ENCODE data around the gene ATP7A.
A peak's percentile ranks its signal among the peaks of the same experiment; 100 is the strongest.
"Not testable (repeated sequence)": the region's sequence is repeated elsewhere in the genome, so short reads cannot be mapped to it uniquely, and the experiment has no call there.

ATP7A gene

DNA sequence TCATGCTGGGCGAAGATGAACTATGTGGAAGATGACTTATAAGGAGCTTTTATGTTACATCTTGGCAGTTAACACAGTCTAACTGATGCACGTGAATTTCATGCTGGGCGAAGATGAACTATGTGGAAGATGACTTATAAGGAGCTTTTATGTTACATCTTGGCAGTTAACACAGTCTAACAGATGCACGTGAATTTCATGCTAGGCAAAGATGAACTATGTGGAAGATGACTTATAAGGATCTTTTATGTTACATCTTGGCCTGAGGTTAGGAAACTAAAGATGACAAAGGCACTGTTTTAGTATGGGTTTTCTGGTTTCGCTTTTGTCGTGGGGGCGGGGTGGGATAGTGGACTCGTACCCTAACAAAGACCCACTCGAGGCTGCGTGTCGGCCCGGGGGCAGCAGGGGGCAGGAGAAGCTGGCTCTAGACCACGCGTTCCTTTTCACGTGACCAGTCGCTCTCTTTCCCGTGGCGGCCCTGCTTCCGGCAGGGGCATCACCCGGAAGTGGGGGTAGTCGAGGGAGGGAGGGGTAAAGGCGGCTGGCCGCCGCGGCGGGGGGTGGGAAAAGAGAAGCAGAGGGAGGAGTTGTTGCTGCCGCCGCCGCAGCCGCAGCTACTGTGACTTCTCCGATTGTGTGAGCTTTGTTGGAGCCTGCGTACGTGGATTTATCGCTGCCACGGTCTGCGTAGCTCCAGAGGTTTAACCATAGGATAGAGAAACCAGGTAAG, at the start of gene ATP7A:
Gene ATP7A, plus strand, starts transcription at position 586 of the 733 bp plus-strand sequence. CDS start 60,949 bp downstream, outside the sequence.
- DNase-seq (ENCODE audit: low read depth in 2 of 2) = peak; percentile 70 to 74

DNA sequence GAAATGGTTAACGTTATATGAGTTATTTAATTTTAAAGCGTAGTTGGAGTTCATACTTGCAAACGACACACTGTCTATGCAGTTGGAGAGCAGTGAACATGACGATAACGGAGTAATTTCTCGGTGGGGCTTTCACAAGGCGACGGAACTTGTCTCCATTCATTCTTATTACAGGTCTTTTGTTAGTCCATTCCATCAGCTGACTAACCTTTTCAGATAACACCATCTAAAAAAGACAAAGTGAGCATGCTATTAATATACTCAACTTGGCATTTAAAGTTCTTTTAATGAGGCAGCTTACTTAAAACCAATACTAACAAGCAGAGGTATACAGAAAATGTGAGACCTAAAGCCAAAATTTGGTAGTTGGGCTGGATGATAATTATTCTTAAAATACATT, 35.1 kb upstream of the ATP7A start:
- DNase-seq (ENCODE audit: low read depth in 2 of 2) = no peak

DNA sequence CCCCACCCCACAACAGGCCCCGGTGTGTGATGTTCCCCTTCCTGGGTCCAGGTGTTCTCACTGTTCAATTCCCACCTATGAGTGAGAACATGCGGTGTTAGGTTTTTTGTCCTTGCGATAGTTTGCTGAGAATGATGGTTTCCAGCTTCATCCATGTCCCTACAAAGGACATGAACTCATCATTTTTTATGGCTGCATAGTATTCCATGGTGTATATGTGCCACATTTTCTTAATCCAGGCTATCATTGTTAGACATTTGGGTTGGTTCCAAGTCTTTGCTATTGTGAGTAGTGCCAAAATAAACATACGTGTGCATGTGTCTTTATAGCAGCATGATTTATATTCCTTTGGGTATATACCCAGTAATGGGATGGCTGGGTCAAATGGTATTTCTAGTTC, 29.1 kb upstream of the ATP7A start:
- not testable (repeated sequence) for DNase-seq (ENCODE audit: low read depth in 2 of 2)

DNA sequence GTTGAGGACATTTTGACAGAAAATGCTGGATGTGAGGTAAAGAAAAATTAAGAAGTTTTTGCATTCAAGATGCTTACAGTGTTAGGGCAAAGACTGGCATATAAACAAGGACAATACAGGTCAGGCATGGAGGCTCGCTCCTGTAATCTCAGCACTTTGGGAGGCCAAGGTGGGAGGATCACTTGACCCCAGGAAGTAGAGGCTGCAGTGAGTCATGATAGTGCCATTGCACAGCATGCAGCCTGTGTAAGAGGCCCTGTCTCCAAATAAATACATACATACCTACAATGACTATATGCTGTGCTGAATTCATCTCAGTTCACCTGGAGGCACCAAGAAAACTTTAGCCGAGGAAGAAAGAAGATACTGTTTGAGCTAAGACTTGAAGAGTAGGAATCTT, 17.6 kb upstream of the ATP7A start:
- no peak for DNase-seq (ENCODE audit: low read depth in 2 of 2)

DNA sequence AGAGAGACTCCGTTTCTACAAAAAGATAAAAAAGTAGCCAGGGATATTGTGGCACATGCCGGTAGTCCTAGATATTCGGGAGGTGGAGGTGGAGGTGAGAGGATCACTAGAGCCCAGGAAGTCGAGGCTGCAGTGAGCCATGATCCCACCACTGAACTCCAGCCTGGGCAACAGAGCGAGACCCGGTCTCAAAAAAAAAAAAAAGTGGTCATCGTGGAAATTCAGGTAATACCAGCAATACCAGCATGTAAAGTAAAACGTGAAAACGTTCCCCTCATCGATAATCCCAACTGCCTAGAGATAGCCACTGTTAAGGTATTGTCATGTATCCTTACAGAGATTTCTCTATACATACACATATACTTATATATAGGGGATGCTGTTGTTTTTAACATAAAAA, 16.8 kb upstream of the ATP7A start:
- no peak for DNase-seq (ENCODE audit: low read depth in 2 of 2)

DNA sequence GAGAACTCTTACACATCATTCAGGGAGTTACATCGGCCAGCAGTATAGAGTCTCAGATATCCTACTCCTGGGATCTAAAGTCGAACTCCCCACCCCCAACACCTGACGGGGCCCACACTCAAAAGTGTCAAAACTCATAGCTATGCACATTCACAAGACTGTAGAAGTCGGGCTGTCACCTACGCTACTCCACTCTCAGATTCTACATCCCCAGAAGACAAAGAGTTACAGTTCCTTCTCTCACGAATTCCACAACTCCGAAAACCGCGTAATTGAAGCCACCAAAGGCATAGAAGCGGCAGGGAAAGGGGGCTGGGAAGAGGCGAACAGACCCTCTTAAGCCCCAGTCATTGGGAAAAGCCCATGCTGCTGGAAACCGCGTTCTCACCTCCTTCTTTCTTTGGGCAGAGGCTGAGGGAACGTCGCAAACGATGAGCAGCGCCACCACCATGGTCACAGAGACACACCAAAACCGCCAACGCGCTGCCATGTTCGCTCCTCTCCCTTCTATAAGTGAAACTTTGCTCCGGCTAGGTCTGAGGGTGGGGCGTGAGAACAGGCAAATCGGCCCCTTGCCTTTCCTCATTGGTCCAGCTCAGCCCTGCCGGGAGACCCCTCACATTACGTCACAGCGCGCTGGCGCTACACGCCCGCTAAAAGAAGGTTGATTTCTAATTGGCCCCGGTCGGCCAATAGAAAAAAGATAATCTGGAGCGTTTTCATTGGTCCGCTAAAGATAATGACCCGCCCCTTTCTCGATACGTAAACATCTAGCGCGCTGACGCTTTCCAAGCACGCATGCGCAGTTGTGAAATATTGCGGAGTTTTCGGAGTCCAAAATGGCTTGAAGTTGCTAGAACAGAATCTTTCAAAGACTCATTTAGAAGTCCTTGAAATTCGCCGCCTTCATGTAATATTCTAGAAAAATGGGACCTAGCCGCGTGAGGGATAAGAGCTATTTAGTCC, 15.3 kb upstream of the ATP7A start, which contains the start of gene MAGT1:
Gene MAGT1, minus strand, starts transcription at position 515 of the 966 bp plus-strand sequence. Its CDS starts 25 bp downstream, at position 490.
- peak; percentile 93 to 95 for DNase-seq (ENCODE audit: low read depth in 2 of 2)

DNA sequence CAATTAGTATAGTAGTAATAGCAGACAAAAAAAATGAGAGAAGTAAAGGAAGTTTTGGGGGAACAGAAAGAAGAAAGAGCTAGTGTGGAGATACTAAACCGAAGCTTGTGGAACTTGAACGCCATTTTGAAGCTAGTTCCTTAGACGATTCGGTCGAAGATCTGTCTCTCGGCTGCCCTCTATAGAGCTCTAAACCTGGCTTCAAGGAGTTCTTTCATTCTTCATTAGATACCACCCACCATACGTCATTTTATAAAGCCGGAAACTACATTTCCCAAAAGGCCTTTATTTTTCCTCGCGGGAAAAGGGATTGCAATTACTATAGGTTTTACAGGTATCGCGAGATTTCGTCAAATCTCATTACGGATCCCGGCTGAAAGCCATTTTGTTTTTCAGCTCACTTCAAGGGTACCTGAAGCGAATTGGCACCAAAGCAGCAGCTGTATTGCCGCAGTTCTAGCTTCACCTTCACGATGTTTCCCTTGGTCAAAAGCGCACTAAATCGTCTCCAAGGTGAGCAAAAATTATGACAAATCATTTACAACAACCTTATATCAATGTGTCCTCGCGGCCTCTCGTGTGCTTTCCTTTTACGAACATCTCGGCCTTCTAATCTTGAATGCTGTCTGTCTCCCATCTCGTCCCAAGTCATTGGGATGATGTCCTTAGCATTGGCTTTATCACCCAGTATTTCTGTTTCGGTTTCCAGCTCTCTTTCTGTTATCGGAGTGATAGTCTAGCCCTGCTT, 11.2 kb upstream of the ATP7A start, which contains the start of gene COX7B:
Gene COX7B, plus strand, starts transcription at position 388 of the 748 bp plus-strand sequence. Its CDS starts 86 bp downstream, at position 474.
- peak; percentile 95 for DNase-seq (ENCODE audit: low read depth in 2 of 2)

DNA sequence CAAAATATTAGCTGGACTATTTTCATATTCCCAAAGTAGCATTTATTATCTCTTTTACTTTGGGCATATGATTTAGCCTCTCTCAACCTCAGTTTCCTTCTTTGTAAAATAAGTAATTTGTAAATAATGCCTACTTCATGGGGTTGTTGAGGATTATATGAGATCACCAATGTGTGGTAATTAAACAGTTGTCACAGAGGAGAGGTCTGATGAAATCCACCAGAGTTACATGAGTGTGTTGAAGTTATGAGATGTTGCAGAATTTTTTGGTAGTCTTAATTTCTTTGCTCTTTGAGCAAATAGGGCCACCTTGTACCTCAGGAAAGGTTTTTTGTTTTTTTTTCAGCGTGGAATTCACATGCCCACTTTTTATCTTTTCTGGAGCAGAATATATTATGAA, 9.8 kb upstream of the ATP7A start:
- no peak for DNase-seq (ENCODE audit: low read depth in 2 of 2)

DNA sequence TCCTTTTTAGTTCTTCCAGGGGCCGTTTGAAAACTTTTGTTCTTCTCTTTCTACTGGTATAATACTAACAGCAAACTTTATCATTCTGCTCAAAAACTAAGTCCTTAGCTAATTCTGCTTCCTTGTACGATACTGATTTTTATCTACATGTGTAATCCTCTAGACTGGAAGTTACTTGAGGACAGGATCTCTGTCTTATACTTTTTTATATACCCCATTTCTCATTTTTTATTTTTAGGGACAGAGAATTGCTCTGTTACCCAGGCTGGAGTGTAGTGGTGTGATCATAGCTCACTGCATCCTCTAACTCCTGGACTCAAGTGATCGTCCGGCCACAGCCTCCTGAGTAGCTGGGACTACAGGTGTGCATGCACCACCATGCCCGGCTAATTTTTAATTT, 9.0 kb upstream of the ATP7A start:
- DNase-seq (ENCODE audit: low read depth in 2 of 2) = no peak

DNA sequence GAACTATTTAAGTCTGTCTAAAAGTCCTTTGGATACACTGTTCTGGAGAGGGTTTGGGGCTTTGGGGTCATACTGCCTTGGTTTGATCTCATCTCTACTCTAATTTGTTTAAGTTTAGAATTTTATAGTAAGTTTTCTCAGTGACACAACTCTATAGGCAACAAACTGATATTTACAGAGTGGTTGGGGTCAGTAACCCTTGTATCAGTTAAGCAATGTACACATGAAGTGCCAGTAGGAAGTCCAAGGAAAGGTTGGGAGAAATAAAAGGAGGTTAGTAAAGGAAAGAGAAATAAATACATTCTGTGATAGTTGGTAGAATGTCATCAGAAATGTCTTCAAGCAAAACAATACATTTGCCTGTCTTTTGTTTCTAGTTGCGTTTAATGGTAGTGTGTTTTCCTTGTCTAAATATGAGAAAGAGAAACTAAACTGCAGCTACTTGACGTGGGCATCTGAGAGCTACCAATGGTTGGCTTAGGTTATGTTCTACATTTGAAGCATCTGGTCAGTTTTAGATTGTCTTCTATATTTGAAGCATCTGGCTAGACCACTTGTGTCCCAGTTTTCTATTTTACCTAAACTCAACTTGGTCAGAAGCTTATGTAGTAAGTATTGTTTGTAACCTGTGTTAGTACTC, 6.9 kb downstream of the ATP7A start:
- DNase-seq (ENCODE audit: low read depth in 2 of 2) = no peak

DNA sequence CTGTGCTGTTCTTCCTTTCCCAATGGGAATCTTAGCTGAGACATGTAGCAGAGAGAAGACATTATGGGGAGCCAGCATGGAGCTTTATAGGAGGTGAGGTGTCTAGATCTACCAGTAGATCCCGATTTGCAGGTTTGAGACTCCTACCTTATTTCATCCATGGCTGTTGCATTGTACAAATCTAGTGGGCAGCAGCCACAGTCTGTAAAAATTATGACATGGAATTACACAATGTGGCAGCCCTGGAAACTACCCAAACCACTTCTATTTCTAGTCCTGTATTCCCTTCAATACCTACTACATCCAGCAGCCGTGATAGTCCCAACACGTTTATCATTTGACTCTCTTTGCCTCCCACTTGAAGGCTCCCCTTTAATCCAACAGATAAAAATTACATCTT, 8.1 kb downstream of the ATP7A start:
- no peak for DNase-seq (ENCODE audit: low read depth in 2 of 2)

DNA sequence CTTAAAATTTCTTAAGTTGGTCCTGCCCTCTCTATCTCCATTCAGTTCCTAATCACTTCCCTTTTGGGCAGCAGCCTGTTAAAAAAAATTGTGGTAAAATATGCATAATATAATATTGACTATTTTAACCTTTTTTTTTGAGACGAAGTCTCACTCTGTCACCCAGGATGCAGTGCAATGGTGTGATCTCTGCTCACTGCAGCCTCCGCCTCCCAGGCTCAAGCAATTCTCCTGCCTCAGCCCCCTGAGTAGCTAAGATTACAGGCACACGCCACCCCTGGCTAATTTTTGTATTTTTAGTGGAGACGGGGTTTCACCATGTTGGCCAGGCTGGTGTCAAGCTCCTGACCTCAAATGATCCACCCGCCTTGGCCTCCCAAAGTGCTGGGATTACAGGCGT, 8.9 kb downstream of the ATP7A start:
- DNase-seq (ENCODE audit: low read depth in 2 of 2) = not testable (repeated sequence)

DNA sequence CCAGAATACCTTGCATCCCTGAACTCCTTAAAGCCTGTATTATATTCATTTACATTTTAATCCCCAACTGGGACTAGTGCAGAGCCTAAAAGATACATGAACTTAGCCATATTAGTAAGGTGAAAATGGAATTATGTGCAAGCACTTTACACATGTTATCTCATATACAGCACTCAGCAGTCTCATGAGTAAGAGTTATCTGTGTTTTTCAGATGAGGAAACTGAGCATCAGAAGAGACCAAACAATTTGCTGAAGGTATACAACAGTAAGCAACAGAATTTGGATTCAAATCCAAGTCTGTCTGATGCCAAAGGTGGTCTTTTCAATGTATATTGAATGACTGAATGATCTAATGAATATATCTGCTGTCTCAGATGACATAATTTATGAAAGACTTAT, 12.3 kb downstream of the ATP7A start:
- DNase-seq (ENCODE audit: low read depth in 2 of 2) = no peak

DNA sequence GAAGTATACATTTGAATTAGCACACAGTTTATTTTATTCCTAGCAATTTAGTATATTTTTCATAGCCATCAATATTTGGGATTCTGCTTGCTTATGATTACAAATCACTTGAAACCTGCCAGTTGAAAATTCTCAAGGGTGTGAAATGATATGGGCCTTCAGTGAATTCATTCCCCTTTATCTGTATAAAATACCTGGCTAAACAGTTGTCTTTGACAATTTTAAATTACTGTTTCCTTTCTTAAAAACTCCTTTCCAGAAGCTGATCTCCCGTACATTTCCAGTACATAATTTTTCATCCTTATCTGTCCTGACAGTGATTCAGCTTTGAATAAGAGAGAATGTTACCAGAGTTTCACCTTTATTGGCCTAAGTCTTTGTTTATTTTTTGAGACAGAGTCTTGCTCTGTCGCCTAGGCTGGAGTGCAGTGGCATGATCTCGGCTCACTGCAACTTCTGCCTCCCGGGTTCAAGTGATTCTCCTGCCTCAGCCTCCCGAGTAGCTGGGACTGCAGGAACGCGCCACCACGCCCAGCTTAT, 13.9 kb downstream of the ATP7A start:
- no peak for DNase-seq (ENCODE audit: low read depth in 2 of 2)

DNA sequence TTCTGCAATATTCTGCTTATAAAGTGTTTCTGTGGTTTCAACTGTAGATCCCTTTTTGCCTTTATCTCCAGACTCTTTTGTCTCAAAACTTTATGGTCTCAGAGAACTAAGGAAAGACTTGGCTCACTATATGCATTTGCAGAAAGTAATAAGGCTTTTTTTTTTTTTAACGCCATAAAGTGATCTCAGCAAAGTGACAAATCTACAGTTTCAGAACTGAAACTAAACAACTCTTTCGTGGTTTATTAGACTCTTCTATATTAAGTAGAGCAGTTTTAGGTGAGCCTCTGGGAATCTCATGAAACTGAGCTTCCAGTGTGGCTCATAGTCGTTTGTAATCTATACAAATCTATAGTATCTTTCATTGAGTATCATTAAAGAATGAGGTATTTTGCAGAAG, 15.3 kb downstream of the ATP7A start:
- DNase-seq (ENCODE audit: low read depth in 2 of 2) = no peak

DNA sequence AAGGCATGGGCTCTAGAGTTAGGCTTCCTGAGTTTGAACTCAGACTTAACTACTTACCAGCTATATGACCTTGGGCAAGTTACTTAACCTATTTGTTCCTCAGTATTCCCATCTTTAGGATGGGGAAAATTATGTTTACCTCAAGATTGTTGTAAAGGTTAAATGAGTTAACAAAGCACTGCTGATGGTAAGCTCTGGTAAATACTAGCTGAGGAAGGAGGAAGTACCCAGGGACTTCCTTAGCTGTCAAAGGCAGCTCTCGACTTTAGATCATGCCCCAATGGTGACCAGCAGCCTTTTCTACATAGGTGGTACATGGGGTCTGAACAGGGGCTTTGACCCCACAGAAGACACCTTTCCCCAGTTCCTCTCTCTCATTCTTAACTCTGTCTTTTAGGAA, 20.1 kb downstream of the ATP7A start:
- DNase-seq (ENCODE audit: low read depth in 2 of 2) = no peak

DNA sequence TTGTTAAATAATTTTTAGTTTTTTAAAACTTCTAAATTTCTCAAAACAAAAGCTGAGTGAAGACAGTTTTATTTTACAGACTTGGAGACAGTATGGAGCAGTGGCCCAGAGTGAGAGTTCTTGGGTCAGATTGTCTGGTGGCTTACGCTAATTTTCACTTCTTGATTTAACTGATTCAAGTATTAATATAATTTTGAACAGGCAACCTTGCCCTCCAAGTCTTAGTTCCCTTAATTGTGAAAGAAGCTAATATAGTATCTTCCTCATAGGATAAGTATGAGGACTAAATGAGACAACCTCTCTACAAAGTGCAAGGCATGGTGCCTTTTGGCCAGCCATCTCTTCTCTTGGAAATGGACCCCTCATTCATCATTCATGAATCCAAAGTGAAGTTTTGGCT, 25.4 kb downstream of the ATP7A start:
- no peak for DNase-seq (ENCODE audit: low read depth in 2 of 2)

DNA sequence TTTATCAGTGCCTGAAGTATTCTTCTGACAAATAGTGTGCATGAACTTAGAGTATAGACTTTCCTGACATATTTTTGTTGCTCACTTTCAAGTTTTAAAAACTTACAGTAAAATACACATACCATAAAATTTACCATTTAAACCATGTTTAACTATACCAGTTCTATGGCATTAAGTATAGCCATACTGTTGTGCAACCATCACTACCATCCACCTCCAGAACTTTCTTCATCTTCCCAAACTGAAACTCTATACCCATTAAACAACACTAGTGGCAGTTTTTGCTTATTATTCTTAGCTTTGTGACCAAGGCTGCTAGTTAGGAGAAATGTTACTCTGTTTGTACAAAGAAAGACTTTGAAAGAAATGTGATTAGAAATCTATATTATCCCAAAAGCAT, 25.8 kb downstream of the ATP7A start:
- no peak for DNase-seq (ENCODE audit: low read depth in 2 of 2)

DNA sequence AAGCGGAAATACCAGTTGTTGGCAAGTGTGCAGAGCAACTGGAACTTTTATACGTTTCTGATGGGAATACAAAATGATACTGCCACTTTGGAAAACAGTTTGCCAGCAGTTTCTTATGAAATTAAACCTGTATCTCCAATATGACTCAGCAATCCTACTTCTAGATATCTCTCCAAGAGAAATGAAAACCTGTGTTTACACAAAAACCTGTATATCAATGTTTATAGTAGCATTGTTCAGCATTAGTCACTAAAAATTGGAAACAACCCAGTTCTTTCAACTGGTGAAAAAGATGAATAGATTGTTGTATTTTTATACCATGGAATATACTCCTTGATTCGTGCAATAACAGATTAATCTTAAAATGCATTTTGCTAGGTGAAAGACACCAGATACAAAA, 26.8 kb downstream of the ATP7A start:
- DNase-seq (ENCODE audit: low read depth in 2 of 2) = no peak

DNA sequence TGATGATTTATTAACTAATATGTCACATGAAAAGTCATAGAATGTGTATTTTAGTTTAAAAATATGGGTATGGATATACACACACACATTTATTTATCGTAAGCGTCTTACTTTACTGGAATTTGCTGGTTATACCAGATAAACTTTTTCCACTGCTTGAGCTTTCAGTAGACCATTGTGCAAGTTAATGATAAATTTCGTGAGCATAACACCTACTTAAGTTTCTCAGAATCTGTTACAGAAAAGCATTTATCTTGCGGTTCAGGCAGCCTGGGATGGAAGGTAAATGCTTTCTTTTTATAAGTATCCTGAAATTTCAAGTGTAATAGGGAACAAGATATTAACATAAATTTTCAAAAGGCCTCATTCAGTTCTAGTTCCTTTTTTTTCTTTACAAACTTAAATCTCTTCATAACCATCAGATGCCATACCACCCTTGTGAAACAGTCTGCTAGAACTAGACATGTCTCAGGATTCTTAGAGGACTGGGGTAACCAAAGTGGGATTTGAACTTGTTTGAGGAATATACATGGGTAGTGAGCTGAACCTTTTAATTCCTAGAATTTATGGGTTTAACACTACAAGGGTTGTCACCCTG, 27.7 kb downstream of the ATP7A start:
- no peak for DNase-seq (ENCODE audit: low read depth in 2 of 2)

DNA sequence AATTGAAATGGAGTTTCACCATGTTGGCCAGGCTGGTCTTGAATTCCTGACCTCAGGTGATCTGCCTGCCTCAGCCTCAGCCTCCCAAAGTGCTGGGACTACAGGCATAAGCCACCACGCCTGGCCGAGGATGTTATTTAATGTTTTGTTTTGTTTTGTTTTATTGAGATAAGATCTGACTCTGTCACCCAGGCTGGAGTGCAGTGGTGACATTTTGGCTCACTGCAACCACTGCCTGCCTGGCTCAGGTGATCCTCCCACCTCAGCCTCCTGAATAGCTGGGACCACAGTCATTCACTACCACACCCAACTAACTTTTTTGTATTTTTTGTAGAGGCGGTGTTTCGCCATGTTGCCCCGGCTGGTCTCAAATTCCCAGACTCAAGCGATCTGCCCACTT, 34.5 kb downstream of the ATP7A start:
- not testable (repeated sequence) for DNase-seq (ENCODE audit: low read depth in 2 of 2)
